NCI-H187 treated with DMSO at 0.1 percent for 48 hours (cell line): ENCODE results near the gene PKHD1.

ENCODE experiments used
- DNase-seq: peaks from one replicate; lab custom pipeline; 2025; lab: John Stamatoyannopoulos, UW

The PKHD1 gene

GRCh38 chr6:51792273-51793030 lies 295.0 kb downstream of the PKHD1 start:
- no peak for DNase-seq

- no peak for DNase-seq
Observed at GRCh38 chr6:51790946-51791345, 296.5 kb downstream of the PKHD1 start.

DNA sequence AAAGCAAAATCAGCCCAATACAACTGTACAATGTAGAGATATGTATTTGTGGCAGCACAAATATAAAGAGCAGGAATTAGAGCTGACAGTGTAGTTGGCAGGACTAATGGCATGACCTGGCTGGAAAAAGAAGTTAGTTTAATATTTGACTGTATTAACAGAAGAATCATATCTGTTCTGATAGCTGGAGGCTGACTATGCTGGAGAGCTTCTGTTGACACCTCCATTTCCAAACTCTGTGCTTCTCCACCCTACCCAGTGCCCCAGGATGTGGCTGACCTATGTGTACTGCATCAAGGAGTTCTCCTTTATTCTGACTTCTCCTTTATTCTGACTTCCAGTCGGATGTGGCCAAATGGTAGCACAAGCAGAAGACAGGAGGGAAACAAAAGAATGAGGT lies 299.3 kb downstream of the PKHD1 start:
- no peak for DNase-seq

- no peak for DNase-seq
Observed at GRCh38 chr6:51778666-51779065, 308.7 kb downstream of the PKHD1 start.

GRCh38 chr6:51777618-51778017 lies 309.8 kb downstream of the PKHD1 start:
- no peak for DNase-seq

DNA sequence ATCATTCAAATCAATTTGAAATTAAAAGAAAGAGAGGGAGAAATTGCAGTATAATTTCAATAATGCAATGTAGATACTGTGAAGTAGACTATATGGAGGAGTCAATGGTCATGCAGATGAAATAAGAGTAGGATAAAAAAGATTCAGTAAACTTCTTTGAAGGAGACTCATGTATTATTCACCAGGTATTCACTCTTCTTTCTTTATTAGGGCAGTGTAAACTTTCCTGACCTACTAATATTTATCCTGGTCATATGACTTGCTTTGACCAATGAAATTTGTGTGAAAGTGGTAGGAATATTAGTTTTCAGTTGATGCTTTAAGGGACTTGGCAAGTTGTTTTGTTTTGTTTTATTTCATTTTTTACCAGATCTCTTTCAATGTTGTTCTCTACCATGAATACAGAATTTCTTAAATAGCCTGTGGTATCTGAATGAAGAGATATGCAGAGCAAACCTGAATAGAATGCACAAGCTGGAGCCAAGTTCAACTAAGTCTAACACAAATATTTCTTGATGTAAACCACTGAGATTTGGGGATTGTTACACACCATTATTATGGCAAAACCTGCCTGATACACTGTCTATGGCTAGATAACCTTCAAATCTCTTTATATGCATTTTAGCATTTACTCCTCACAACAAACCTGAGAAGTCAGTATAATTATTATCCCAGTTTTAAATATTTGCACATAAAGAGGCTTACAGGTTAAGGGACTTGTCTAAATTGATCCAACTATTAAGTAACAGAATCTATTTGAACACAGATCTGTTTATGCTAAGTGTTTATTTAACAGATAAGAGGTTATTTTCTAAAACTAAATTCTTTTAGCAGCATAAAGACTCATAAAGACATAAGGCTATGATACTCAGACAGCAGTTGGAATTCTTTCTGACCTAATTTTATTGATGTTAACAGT lies 311.2 kb downstream of the PKHD1 start:
- no peak for DNase-seq

DNA sequence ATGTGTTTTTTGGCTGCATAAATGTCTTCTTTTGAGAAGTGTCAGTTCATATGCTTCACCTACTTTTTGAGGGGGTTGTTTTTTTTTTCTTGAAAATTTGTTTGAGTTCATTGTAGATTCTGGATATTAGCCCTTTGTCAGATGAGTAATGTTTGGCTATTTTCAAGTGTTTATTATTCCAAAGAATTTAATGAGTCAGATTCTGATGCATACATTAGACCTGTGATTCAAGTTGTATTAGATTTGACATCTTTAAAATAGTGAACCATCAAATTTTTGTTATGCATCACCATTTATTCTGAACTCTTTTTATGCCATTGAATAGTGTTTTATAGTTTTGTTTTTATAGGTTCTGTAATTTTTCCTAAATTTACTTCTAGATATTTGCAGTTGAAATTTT lies 319.3 kb downstream of the PKHD1 start:
- no peak for DNase-seq

DNA sequence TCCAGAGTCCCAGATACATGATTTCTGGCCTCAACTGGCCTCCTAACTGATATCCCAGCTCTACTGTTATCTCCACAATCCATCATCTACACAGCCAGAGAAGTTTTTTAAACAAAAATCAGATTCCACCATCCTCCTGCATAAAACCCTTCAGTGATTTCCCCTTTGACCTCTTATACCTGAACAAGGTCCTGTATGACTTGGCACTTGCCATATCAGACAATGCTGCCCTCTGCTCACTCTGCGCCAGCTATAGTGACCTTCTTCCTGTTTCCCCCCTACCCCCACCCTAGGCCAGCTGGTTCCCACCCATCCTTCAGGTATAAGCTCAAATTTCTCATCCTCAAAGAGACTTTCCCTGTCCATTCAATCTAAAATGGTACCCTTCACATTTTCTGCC lies 322.2 kb downstream of the PKHD1 start:
- DNase-seq = no peak

DNA sequence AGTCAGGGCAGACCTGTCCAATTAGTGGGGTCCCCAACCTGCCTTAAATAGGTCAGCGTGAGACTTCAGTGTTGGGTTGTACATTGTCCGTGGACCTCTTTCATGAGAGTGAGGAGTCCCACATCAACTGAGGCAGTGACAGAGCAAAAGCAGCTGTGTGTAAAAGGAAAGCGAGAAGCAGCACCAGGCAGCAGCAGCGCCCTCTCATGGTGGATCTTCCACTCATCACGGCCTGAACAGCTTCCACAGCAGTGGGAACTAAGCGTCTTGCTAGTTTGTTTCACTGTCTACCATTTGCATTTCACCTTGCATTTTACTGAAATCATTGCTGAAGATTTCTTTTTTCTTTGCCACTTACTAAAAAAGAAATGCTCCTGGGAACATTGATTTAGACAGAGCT lies 333.8 kb downstream of the PKHD1 start:
- DNase-seq = no peak

- DNase-seq = no peak
Observed at GRCh38 chr6:51743999-51744398, 343.4 kb downstream of the PKHD1 start.

DNA sequence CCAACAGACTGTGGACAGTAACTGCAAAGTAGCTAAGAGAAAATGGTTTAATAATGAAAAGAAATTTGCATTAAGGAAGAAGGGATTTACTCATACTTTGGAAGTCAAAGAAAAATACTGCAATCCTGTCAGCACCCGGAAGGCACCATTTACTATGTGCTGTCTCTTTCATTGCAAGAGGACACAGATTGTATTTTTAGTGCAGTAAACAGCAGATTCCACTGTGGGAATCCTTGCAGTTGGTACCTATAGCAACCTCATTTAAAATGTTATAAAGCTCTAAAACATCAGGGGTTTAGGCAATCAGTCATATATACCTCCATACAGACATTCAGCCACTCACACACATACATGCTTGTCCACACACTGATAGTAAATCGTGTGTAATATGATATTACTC lies 346.8 kb downstream of the PKHD1 start:
- no peak for DNase-seq

GRCh38 chr6:51738614-51739013 lies 348.8 kb downstream of the PKHD1 start:
- no peak for DNase-seq

- DNase-seq = no peak
Observed at GRCh38 chr6:51737580-51738360, 349.6 kb downstream of the PKHD1 start.

- no peak for DNase-seq
Observed at GRCh38 chr6:51725155-51725554, 362.3 kb downstream of the PKHD1 start.

DNA sequence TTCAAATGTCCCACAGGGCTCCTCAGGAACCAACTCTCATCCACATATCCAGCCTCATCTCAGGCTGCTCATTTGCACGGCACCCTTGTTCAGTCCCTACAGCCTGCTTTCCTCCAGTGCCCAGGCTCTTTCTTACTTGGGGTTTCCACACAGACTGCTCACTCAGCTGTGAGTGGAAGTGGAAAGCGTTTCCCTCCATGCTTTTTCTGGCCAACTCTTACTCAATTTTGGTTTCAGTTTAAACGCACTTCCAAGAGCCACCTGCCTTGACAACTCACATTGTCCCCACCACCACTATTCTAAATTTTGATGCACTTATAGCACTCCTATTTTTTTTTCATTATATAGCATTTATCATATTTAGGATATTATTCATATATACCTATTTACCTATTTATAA lies 367.1 kb downstream of the PKHD1 start:
- DNase-seq = no peak

- DNase-seq = no peak
Observed at GRCh38 chr6:51719297-51719696, 368.1 kb downstream of the PKHD1 start.

DNA sequence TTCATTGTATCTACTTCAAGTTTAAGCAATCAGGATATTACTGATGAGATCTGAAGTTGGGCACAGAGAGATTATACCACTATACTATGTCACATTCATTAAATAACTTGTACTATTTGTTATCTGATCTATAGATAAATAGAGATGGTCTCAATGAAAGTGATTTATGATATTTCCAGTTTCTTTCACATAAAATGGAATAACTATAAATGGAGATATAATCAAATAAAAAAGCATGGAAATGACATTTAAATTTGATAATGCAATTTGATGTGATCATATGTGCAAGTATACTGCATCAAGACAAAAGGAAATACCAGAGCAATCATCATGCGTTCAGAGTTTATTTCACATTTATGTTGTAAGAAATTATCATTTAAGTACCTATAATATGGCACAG lies 368.9 kb downstream of the PKHD1 start:
- DNase-seq = no peak

GRCh38 chr6:51717477-51717876 lies 369.9 kb downstream of the PKHD1 start:
- no peak for DNase-seq

- DNase-seq = no peak
Observed at GRCh38 chr6:51711876-51712275, 375.5 kb downstream of the PKHD1 start.

- DNase-seq = no peak
Observed at GRCh38 chr6:51706086-51706485, 381.3 kb downstream of the PKHD1 start.

GRCh38 chr6:51704932-51705540 lies 382.4 kb downstream of the PKHD1 start:
- no peak for DNase-seq

DNA sequence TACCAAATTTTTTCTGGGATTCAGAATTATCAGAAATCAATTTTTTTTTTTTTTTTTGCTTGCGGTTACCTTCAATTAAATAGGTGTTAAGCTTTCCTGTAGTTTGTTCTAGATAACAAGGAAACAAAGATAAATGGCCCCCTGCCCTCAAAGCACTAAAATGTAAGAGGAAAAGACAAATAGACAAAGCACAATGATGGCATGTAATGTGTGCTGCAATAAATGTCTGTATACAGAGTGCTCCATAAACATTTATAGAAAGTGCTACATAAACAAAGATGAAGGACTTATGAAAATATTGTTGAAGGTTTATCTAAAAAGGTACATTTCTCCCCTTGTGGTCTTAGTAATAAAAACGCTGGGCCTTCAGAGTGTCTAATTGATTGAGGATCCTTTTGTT lies 384.6 kb downstream of the PKHD1 start:
- no peak for DNase-seq
